Measurements from ENCODE around the gene PCK1.

- TF ChIP-seq EZH2 (IDR thresholded peaks at IDR 0.05) (no peak), POLR2AphosphoS5 (IDR thresholded peaks at IDR 0.05; ENCODE audit: borderline replicate concordance, low read depth, low read length) (no peak), FOXP2 (optimal IDR thresholded peaks at IDR 0.05; ENCODE audit: control extremely low read depth, extremely low read length, insufficient read depth) (no peak)
These were observed 21.1 kb downstream of the PCK1 start for GRCh38 chr20:57582029-57582378.
